Smooth muscle cell (in vitro differentiated cells): ENCODE data around the gene ENPP1. TPM values are rescaled to one million over a fixed set of nuclear protein-coding genes. Genes with fewer than 3 reads are reported as not detected.

Experiments
- DNase-seq: peaks from one replicate; lab custom pipeline; 2025; ENCODE audit not compliant: unreplicated experiment; lab: John Stamatoyannopoulos, UW
- H2AFZ ChIP-seq: fragments of 200-600 bp; sonication (generic); 2 replicates; pipeline ENCODE4 v1.6.0; 2016; ENCODE audit warnings: antibody characterized with exemption, low read depth, mild to moderate bottlenecking
- H3F3A ChIP-seq: fragments of 200-600 bp; sonication (generic); 2 replicates; pipeline ENCODE4 v1.6.0; 2017; ENCODE audit warnings: antibody characterized with exemption, low read depth
- H3K27ac ChIP-seq: fragments of 200-600 bp; sonication (generic); 2 replicates; pipeline ENCODE4 v1.5.1; 2016; ENCODE audit warnings: low read depth, mild to moderate bottlenecking
- H3K27me3 ChIP-seq: fragments of 200-600 bp; sonication (generic); 2 replicates; pipeline ENCODE4 v1.6.1; 2016; ENCODE audit warnings: low read depth, mild to moderate bottlenecking
- H3K36me3 ChIP-seq: fragments of 200-600 bp; sonication (generic); 2 replicates; pipeline ENCODE4 v1.5.1; 2016; ENCODE audit warnings: low read depth
- H3K4me1 ChIP-seq: fragments of 200-600 bp; sonication (generic); 2 replicates; pipeline ENCODE4 v1.5.1; 2016; ENCODE audit warnings: low read depth
- H3K4me2 ChIP-seq: fragments of 200-600 bp; sonication (generic); 2 replicates; pipeline ENCODE4 v1.6.0; 2016; ENCODE audit warnings: mild to moderate bottlenecking
- H3K4me3 ChIP-seq: fragments of 200-600 bp; sonication (generic); 2 replicates; pipeline ENCODE4 v1.5.1; 2016; ENCODE audit warnings: mild to moderate bottlenecking
- H3K79me2 ChIP-seq: fragments of 200-600 bp; sonication (generic); 2 replicates; pipeline ENCODE4 v1.6.0; 2016; ENCODE audit warnings: low read depth, mild to moderate bottlenecking
- H3K9ac ChIP-seq: fragments of 200-600 bp; sonication (generic); 2 replicates; pipeline ENCODE4 v1.6.0; 2016; ENCODE audit warnings: low read depth
- H3K9me3 ChIP-seq: fragments of 200-600 bp; sonication (generic); replicated peaks from 2 replicates; pipeline ENCODE4 v1.5.1; 2016; ENCODE audit warnings: low read depth
- H4K20me1 ChIP-seq: fragments of 200-600 bp; sonication (generic); 2 replicates; pipeline ENCODE4 v1.6.0; 2016; ENCODE audit warnings: low read depth
- WGBS: methylation state at CpG from one replicate; pipeline ENCODE4 v1.1.7; 2016; ENCODE audit warnings: low lambda C conversion rate; 5-methylcytosine and 5-hydroxymethylcytosine counted together
- polyA plus RNA-seq: library from polyadenylated mRNA; unstranded; fragments of >200 nt; fragmentation: Nextera tagmentation; extraction: Ambion mirVana; gene quantifications from 2 replicates; pipeline ENCODE4 v1.2.1, GENCODE V29; 2016
- total RNA-seq: library from RNA; depleted of rRNA; stranded (reverse); fragments of >200 nt; gene quantifications from 2 replicates; pipeline ENCODE4 v1.2.3, GENCODE V29; 2014
- TF ChIP-seq, protein P1 (sequence below): fragments of 200-600 bp; sonication (generic); IDR thresholded peaks from 2 replicates; pipeline ENCODE4 v1.5.1; 2017; ENCODE audit warnings: borderline replicate concordance, mild to moderate bottlenecking, antibody characterized with exemption; ENCODE audit not compliant: insufficient read depth, poor library complexity, severe bottlenecking

ENPP1 gene
- total and polyA plus RNA-seq, 2 experiments from 2014 or later: 329 to 433 TPM

DNA sequence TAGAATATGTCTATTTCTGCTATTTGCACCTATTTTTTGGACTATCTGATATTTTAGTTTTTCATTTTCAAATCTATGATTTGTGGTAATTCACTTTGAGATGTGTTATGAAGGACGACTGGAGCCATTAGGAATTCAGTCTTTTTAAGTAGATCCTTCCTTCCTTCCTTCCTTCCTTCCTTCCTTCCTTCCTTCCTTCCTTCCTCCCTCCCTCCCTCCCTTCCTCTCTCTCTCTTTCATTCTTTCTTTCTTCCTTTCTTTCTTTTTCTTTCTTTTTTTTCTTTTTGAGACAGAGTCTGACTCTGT lies 46.1 kb upstream of the ENPP1 start:
- no peak overlapping the region for H3K9ac ChIP-seq
- H2AFZ ChIP-seq: no peak overlapping the region
- DNase-seq: no peak
- H3K4me2 ChIP-seq: no peak overlapping the region
- H3K79me2 ChIP-seq: no peaks in the 10 kb centered on the region
- 94% methylated on average over 1 of the region's 1 CpG for WGBS
- no peaks in the 10 kb centered on the region for H3K36me3 ChIP-seq
- H3K4me3 ChIP-seq: no peak overlapping the region
- TF ChIP-seq, protein P1, sequence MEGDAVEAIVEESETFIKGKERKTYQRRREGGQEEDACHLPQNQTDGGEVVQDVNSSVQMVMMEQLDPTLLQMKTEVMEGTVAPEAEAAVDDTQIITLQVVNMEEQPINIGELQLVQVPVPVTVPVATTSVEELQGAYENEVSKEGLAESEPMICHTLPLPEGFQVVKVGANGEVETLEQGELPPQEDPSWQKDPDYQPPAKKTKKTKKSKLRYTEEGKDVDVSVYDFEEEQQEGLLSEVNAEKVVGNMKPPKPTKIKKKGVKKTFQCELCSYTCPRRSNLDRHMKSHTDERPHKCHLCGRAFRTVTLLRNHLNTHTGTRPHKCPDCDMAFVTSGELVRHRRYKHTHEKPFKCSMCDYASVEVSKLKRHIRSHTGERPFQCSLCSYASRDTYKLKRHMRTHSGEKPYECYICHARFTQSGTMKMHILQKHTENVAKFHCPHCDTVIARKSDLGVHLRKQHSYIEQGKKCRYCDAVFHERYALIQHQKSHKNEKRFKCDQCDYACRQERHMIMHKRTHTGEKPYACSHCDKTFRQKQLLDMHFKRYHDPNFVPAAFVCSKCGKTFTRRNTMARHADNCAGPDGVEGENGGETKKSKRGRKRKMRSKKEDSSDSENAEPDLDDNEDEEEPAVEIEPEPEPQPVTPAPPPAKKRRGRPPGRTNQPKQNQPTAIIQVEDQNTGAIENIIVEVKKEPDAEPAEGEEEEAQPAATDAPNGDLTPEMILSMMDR: no peak
- H3K27me3 ChIP-seq: no peaks in the 10 kb centered on the region
- H3K9me3 ChIP-seq: no peaks in the 10 kb centered on the region
- no peaks in the 10 kb centered on the region for H4K20me1 ChIP-seq
- H3K27ac ChIP-seq: peak overlapping the region; percentile 70
- peaks cover 18% of the 10 kb centered on the region for H3F3A ChIP-seq
- peaks cover 18% of the 10 kb centered on the region for H3K4me1 ChIP-seq

DNA sequence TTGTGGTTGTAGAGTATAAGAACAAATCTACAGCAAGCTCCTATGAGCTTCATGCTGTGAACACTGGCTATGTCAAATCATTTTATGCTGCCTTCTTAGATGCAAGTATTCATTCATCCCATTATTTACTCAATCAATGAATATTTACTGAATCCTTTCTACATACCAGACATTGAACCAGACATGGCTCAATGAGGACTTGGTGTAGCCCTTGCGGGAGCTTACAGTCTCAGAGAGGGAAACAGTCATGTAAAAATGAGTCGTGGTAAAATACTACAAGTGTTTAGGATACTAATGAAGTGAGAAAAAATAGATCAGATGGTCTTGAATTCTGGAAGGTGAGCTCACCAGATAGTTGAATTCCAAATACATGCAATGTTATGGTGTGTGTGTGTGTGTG lies 44.8 kb upstream of the ENPP1 start:
- H2AFZ ChIP-seq: no peak overlapping the region
- H3K27me3 ChIP-seq: no peaks in the 10 kb centered on the region
- peak overlapping the region; percentile 59 for H3K4me2 ChIP-seq
- no peaks in the 10 kb centered on the region for H4K20me1 ChIP-seq
- peaks cover 18% of the 10 kb centered on the region for H3F3A ChIP-seq
- H3K4me1 ChIP-seq: peaks cover 18% of the 10 kb centered on the region
- DNase-seq: no peak
- TF ChIP-seq, protein P1: no peak
- H3K4me3 ChIP-seq: no peak overlapping the region
- H3K79me2 ChIP-seq: no peaks in the 10 kb centered on the region
- peak overlapping the region; percentile 70 for H3K27ac ChIP-seq
- 20% methylated on average over 2 of the region's 2 CpGs for WGBS
- H3K36me3 ChIP-seq: no peaks in the 10 kb centered on the region
- no peaks in the 10 kb centered on the region for H3K9me3 ChIP-seq
- peak overlapping the region; percentile 0 for H3K9ac ChIP-seq

DNA sequence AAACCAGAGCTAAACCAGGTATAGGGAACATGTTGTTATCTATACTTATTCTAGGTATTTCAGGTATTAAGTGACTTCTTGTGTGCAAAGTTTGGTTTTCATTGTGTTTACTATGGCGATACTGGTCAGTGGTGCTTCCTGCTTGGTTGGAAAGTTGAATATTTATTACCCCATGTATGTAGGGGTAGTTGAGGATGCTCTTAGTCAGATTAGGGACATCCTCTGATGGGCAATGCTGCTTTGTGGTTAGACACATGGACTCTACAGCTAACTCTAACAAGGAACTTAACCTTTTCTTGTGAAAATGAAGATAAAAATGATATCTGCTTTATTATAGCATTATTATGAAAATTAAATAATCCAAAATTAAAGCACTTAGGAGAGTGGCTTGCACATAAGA lies 44.1 kb upstream of the ENPP1 start:
- peaks cover 18% of the 10 kb centered on the region for H3K4me1 ChIP-seq
- H3K9me3 ChIP-seq: no peaks in the 10 kb centered on the region
- no peaks in the 10 kb centered on the region for H4K20me1 ChIP-seq
- no peak for DNase-seq
- no peaks in the 10 kb centered on the region for H3K79me2 ChIP-seq
- no peak overlapping the region for H2AFZ ChIP-seq
- H3K27ac ChIP-seq: peak overlapping the region; percentile 70
- TF ChIP-seq, protein P1: no peak
- no peak overlapping the region for H3K9ac ChIP-seq
- H3K36me3 ChIP-seq: no peaks in the 10 kb centered on the region
- H3K4me2 ChIP-seq: peak overlapping the region; percentile 59
- H3K4me3 ChIP-seq: no peak overlapping the region
- no peaks in the 10 kb centered on the region for H3K27me3 ChIP-seq
- peaks cover 18% of the 10 kb centered on the region for H3F3A ChIP-seq
- 78% methylated on average over 1 of the region's 1 CpG for WGBS

DNA sequence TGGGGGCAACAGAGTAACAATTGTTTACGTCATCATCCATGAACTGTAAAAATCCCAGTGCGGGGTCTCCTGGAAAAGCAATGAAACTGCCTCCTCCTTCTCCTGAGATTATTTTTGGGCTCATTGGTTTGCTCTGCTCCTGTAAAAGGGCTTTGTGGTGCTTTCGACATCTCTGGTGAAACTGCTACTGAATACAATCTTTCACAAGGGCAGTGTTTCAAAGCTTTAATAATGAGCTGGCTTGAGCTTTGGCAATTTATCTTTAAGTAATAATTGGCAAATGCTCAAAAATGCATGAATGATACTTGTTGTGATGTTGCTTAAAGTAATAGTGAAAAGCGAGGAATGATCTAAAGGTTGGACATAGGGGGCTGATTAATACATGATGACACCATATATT lies 43.5 kb upstream of the ENPP1 start:
- H3K36me3 ChIP-seq: no peaks in the 10 kb centered on the region
- H3K4me3 ChIP-seq: no peak overlapping the region
- no peak overlapping the region for H2AFZ ChIP-seq
- peak overlapping the region; percentile 70 for H3K27ac ChIP-seq
- no peaks in the 10 kb centered on the region for H3K79me2 ChIP-seq
- no peak for DNase-seq
- TF ChIP-seq, protein P1: no peak
- H3F3A ChIP-seq: peaks cover 18% of the 10 kb centered on the region
- peaks cover 18% of the 10 kb centered on the region for H3K4me1 ChIP-seq
- H3K27me3 ChIP-seq: no peaks in the 10 kb centered on the region
- no peaks in the 10 kb centered on the region for H3K9me3 ChIP-seq
- 41% methylated on average over 4 of the region's 4 CpGs for WGBS
- H3K4me2 ChIP-seq: peak overlapping the region; percentile 59
- H3K9ac ChIP-seq: no peak overlapping the region
- no peaks in the 10 kb centered on the region for H4K20me1 ChIP-seq
